IgD-negative memory B cell (primary cell): ENCODE data around the gene DNMT3A. TPM values are rescaled to one million over a fixed set of nuclear protein-coding genes. Genes with fewer than 3 reads are reported as not detected.

Experiments
- H3K27ac Mint-ChIP-seq, 3 donors: one replicate each; pipeline ENCODE4 v1.8.0; 2020 to 2022; ENCODE audit warnings: mild to moderate bottlenecking in 3 of 3, mixed read lengths in 3 of 3, moderate library complexity in 1 of 3
- H3K27me3 Mint-ChIP-seq: one replicate; pipeline ENCODE4 v1.8.0; 2021; ENCODE audit warnings: mixed read lengths
- H3K36me3 Mint-ChIP-seq: one replicate; pipeline ENCODE4 v1.8.0; 2020; ENCODE audit warnings: mild to moderate bottlenecking, mixed read lengths
- H3K4me1 Mint-ChIP-seq, 3 donors: one replicate each; pipeline ENCODE4 v1.8.0; 2020 to 2022; ENCODE audit warnings: mixed read lengths in 3 of 3, mild to moderate bottlenecking in 1 of 3
- H3K4me3 Mint-ChIP-seq, 4 donors: one replicate each; pipeline ENCODE4 v1.8.0; 2020 to 2022; ENCODE audit warnings: mild to moderate bottlenecking in 4 of 4, mixed read lengths in 4 of 4, moderate library complexity in 3 of 4
- H3K9me3 Mint-ChIP-seq, 3 donors: one replicate each; pipeline ENCODE4 v1.8.0; 2020 to 2021; ENCODE audit warnings: mixed read lengths in 3 of 3, mild to moderate bottlenecking in 1 of 3
- polyA plus RNA-seq: library from polyadenylated mRNA; unstranded; fragments of 300-500 nt; fragmentation: Illumina TruSeq; gene quantifications from one replicate; pipeline ENCODE4 v1.2.3, GENCODE V29; 2021

DNMT3A gene
- polyA plus RNA-seq, 1 donor from 2014 or later = 4.9 TPM

DNA sequence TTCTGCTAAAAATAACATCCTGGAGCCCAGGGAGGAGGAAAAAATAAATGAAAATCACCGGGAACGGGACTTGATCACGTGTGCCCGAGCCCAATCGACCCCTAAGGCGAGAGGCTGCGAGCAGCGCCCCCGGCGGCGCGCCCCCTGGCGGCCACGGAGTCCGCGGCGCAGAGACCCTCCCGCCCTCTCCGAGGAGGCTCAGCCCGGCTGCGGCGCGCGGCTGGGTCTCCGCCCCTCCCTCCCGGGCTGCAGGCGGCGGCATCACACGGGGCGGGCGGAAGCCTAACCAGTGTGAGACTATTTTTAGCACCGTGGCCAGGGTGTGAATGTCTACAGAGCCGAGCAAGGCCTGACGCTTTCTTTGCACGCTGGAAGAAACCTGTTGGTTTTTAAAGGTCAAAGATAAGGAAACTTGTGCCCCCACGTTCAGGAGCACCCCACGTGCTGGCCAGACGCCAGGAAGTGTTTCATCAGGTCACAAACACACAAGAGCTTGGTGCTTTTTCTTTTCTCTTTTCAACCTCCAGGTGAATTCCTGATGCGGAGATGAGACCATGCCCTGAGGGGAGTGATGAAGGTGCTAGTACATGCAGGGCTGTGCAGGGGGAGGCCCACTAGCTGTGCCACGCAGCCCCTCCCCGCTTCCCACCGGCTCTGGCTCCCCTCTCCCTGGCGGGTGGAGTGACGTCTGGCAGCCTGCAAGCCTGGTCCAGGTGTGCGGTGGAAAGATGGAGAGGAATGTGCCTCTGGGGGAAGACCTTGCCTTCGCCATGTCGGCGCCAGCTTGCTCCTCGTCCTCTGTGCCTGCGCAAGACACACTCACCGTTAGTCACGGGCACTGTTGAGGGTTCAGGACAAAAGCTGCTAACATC is 35.3 kb upstream of the DNMT3A start:
- peak overlapping the region; percentile 87 to 94 (median 93) for H3K27ac Mint-ChIP-seq
- H3K36me3 Mint-ChIP-seq = peaks cover 2% of the 10 kb centered on the region
- H3K4me1 Mint-ChIP-seq = peaks cover 17 to 31% (median 22%) of the 10 kb centered on the region in 3 donors
- H3K4me3 Mint-ChIP-seq = peak overlapping the region; percentile 48 to 88 (median 76)
- no peaks in the 10 kb centered on the region for H3K9me3 Mint-ChIP-seq
- H3K27me3 Mint-ChIP-seq = no peaks in the 10 kb centered on the region

DNA sequence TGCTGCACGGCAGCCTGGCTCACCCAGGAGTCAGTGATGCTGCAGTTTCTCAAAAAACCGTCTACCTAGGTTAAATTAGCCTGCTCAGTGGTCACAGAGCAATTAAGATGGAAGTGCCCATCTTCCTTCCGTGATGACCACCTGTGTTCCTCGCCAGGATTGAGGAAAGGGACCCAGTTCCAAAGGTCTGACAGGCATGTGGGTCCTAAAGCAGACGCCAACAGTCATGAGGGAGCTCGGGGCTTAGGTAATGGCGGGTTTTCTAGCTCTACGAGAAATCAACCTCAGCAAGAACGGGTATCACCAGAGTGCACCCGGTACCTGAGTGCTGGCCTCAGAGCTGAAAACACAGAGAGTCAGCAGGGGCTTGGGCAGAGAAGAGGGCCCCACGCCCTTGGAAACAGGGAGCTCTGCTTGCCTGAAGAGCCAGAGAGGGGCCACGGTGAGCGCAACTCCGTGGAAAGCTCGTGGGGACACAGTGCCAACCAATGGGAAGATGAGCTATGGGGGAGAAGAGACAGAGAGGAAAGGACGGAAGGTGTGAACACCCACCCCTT is 34.3 kb upstream of the DNMT3A start:
- Mint-ChIP-seq H3K4me1 (peaks cover 16 to 27% (median 20%) of the 10 kb centered on the region in 3 donors), H3K36me3 (peaks cover 2% of the 10 kb centered on the region), H3K27ac (peak overlapping the region; percentile 60 to 92 (median 87)), H3K9me3 (no peaks in the 10 kb centered on the region), H3K4me3 (peak overlapping the region in 1 of 4 donors; percentile 82), H3K27me3 (no peaks in the 10 kb centered on the region)

DNA sequence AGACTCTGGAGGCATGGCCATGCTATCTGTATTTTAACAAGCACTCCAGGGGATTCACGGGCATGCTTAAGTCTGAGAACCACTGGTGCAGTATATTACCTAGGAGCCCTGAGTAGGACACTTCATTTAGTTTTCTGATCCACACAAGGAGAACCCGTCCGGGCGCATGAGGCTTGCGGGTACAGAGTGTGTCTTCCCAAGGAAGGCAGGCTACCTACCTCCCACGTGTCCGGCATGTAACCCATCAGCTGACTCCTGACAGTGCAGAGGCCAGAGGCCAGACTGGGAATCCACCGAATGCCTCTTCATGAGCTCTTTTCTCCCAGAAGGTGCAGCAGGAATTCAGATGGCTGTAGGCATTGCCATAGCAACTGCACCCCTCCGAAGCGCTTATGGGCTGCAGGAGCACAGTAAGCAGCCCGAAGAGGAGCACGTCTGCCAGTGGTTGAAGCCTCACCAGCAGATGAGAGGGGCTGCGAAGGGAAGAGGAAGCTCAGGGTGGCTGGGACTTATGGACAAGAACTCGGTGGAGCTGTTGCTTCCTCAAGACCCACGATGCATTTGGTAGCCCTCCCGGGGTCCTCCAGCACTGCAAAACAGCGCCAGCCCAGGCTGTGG is 33.8 kb upstream of the DNMT3A start:
- peak overlapping the region in 1 of 3 donors; percentile 53 for H3K27ac Mint-ChIP-seq
- peaks cover 2% of the 10 kb centered on the region for H3K36me3 Mint-ChIP-seq
- H3K27me3 Mint-ChIP-seq = no peaks in the 10 kb centered on the region
- peaks cover 14 to 27% (median 20%) of the 10 kb centered on the region in 3 donors for H3K4me1 Mint-ChIP-seq
- H3K4me3 Mint-ChIP-seq = peak overlapping the region in 1 of 4 donors; percentile 44
- H3K9me3 Mint-ChIP-seq = no peaks in the 10 kb centered on the region

DNA sequence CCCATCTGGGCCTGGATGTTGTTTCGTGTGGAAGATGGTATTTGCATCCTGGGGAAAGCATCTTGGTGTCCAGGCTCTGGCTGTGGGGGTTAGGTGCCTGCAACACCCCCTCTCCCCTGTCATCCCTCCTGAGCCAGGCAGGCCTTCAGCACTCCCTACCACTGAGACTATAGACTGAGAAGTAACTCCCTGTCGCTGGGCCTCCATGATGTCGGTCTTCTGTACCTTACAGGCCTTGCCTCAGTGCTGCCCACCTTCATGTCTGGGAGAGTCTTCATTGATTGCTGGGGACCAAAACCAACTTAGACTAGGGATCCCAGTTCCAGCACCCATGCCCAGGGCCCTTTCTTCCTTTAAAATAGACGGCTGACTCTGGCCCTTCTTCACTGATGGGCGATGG is 33.1 kb upstream of the DNMT3A start:
- Mint-ChIP-seq H3K4me1 (peaks cover 11 to 25% (median 20%) of the 10 kb centered on the region in 3 donors), H3K27me3 (no peaks in the 10 kb centered on the region), H3K36me3 (peaks cover 2% of the 10 kb centered on the region), H3K9me3 (no peaks in the 10 kb centered on the region), H3K27ac (peak overlapping the region in 1 of 3 donors; percentile 53), H3K4me3 (no peak overlapping the region)

DNA sequence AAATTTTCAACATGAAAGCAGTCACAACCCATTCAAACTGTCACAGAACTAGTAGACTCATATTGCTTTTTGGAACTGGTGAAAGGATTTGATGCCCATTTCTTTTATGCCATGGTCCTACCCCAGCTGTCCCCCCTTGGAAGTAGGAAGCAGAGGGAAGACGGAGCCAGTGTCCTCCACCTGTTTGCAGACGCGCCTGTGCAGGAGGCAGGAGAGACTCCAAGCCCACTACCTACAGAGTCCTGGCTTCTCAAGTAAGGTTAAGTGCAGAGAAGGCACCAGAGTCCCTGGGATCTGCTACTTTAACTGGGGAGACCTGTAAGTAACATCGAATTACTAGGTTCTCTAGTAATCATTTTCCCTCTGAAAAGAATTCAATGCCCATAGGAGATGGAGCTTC is 32.7 kb upstream of the DNMT3A start:
- H3K27me3 Mint-ChIP-seq = no peaks in the 10 kb centered on the region
- H3K9me3 Mint-ChIP-seq = no peaks in the 10 kb centered on the region
- peaks cover 2% of the 10 kb centered on the region for H3K36me3 Mint-ChIP-seq
- H3K27ac Mint-ChIP-seq = no peak overlapping the region
- no peak overlapping the region for H3K4me3 Mint-ChIP-seq
- peaks cover 11 to 22% (median 20%) of the 10 kb centered on the region in 3 donors for H3K4me1 Mint-ChIP-seq

DNA sequence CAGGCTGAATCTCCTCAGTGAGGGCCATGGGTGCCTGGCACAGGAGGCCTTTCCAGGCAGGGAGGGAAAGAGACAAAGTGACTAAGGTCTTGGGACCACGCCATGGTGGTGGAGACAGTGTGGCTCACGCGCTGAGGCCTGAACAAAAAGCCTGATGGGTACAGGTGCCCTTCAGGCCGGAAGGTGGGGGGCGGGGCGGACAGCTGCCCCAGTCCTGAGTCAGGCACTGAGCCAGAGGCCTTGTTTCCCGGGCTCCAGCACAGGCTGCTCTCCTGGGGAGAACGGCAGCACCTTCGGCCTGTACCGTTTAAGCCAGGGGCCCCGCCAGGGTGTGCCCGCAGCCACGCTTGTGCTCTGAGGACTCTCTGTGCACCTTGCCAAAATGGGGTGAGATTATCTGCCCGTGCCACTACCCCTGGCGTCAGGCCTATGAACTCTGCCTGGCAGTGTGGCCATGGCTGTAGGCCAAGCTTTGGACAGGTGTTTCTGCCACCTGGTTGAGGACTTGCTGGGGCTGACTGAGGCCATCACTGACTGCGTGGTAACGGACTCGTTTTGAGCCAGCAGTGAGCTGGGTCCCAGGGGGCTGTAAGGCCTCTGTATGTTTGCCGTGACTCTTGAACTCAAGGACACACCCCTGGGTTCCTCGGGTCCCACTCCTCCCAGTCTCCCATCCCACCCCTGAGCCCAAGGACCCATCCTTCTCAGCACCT is 31.7 kb upstream of the DNMT3A start:
- Mint-ChIP-seq H3K27ac (no peak overlapping the region), H3K4me1 (peaks cover 11 to 17% (median 17%) of the 10 kb centered on the region in 3 donors), H3K36me3 (peaks cover 2% of the 10 kb centered on the region), H3K27me3 (no peaks in the 10 kb centered on the region), H3K4me3 (no peak overlapping the region), H3K9me3 (no peaks in the 10 kb centered on the region)

DNA sequence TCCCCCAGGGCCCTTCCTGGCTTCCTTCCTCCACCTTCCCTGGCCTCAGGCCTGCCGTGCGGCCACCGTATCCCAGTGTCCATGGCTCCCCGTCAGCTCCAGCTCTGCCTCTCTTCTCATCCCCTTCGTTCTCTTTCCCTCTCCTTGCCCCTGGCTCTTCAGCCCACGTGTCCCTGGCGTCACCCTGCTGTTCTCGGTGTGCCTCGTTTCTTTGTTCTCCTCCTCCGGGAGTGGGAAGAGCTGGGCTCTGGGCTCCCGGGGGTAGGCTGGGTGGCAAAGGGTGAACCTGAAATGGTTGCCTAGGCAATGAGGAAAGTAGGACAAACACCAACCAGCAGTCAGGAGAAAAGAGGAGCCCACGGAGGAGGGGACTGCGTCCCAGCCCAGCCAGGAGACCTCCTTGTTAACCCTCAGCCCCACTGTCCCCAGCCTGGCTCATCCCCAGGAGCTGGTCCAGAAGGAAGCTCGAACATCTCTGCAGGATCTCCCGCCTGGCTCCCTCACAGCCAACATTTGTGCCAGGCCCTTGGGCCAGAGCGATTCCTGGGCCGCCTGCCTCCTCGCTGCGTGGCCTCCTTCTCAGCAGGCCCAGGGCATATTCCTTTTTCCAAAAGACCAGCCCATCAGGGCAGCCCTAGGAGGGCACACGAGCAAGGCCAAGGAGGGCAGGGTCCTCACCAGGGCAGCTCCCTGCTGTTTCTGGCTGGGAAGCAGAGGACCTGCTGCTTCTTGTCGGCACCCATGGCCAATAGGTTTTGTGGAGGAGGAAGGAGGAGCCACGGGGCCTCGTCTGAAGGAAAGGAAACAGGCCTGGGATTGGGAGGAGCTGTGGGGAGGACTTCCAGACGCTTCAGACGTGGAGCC is 30.9 kb upstream of the DNMT3A start:
- Mint-ChIP-seq H3K27me3 (no peaks in the 10 kb centered on the region), H3K4me3 (no peak overlapping the region), H3K27ac (no peak overlapping the region), H3K36me3 (peaks cover 2% of the 10 kb centered on the region), H3K9me3 (no peaks in the 10 kb centered on the region), H3K4me1 (peaks cover 9 to 14% (median 10%) of the 10 kb centered on the region in 3 donors)

DNA sequence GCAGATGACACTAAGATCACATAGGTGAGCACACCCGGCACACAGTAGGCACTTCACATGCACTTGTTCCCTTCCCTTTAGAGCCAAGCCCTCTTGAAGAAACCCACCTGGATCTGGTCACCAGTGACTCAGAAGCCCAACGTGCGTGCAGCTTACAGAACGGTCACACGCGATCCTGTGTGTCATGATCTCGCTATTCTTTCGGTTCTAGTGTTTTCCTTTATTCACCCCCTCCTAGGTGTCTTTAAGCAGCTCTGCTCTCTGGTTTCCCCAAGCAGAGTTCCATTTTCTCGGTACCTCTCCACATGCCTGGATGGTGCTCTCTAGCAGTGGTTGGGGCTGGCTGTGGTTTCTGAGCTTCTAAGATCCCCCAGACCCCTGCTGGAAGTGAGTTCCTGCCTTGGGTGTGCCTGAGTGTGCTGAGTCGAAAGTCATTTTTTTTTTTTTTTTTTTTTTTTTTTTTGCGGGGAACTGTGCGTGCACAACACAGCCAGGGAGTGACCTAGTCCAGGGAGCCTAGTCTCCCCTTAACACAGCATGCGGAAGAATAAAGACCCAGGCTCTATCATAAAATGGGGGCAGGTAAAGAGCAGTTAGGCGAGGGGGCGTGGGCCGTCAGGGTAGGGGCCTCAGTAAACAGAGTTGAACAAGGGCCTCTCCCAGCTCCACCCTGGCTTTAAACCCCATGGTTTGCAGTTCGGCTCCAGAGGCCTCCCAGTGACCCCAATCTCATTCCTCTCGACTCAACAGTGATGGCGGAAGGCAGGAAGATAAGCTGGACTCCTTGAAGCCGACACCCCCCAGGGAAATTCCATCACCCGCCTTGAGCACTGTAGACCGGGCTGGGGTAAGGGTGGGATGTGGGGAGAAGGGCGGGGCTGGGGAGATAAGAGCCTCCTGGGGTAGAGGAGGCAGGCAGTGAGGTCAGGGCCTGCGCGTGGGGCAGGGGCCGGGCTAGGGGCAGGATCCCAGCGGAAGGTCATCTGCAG is 29.8 kb upstream of the DNMT3A start:
- Mint-ChIP-seq H3K36me3 (peaks cover 2% of the 10 kb centered on the region), H3K4me3 (no peak overlapping the region), H3K9me3 (no peaks in the 10 kb centered on the region), H3K4me1 (peaks cover 0 to 7% (median 2%) of the 10 kb centered on the region in 3 donors), H3K27me3 (no peaks in the 10 kb centered on the region), H3K27ac (peak overlapping the region in 1 of 3 donors; percentile 65)

DNA sequence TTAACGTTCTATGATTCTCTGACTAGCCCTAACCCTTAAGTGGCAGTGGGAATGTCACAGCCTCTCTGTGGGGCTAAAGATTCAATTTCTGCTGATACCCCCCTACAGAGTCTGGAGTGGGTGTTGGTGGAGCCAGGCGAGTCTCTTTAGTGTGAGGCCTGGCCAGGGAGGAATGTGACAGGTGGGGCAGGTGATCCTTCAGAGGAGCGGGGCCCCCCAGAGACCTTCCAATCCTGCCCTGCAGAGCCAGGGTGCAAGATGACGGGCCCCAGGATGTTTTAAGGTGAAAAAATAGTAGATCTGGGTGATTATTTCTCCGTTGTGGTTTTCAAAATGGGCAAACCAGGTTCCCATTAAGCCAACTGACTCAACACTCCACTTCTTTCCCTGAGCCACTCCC is 28.2 kb upstream of the DNMT3A start:
- Mint-ChIP-seq H3K4me3 (no peak overlapping the region), H3K27me3 (no peaks in the 10 kb centered on the region), H3K4me1 (peaks cover 0 to 6% (median 4%) of the 10 kb centered on the region in 3 donors), H3K36me3 (peaks cover 2% of the 10 kb centered on the region), H3K27ac (peak overlapping the region in 1 of 3 donors; percentile 12), H3K9me3 (no peaks in the 10 kb centered on the region)

DNA sequence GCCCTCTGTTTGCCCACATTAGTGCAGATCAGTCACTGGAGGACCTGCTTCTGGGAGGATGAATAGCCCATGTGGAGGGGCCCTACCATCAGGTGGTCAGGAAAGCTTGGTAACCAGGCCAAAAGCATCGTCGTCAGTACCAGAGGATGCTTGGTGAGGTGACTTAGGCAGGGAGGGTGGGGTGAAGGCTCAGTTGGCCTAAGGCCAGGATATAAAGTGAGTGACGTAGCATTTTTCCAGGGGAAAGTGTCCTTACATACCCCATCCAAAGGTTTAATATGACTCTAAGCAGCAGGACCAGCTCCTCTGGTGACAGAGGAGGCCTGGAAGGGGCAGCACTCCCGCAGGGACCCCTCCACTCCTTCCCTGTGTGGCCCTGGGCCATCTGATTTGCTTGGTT is 27.7 kb upstream of the DNMT3A start:
- H3K36me3 Mint-ChIP-seq = peaks cover 2% of the 10 kb centered on the region
- H3K27me3 Mint-ChIP-seq = no peaks in the 10 kb centered on the region
- H3K27ac Mint-ChIP-seq = peak overlapping the region in 1 of 3 donors; percentile 68
- peaks cover 0 to 7% (median 6%) of the 10 kb centered on the region in 3 donors for H3K4me1 Mint-ChIP-seq
- H3K9me3 Mint-ChIP-seq = no peaks in the 10 kb centered on the region
- H3K4me3 Mint-ChIP-seq = no peak overlapping the region

DNA sequence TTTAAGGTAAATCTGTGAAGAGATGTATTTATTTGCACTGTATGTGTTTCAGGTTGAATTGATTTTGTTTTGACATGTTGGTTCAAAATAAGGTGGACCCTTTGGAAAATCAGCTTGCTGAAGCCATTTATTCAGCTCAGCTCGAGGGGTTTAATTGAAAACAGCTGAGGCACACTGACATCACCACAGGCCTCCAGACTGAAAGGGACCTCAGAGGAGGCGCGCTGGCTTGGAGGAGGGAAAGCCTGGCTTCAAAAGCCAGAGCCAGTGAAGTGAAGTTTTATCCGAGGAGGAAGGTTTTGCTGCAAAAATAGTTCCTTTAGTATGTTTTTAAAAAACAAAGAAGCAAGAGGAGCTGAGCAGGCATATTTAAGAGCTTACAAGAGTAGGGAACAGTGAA is 26.9 kb upstream of the DNMT3A start:
- no peak overlapping the region for H3K4me3 Mint-ChIP-seq
- H3K4me1 Mint-ChIP-seq = peaks cover 0 to 8% (median 6%) of the 10 kb centered on the region in 3 donors
- H3K36me3 Mint-ChIP-seq = peaks cover 2% of the 10 kb centered on the region
- peak overlapping the region in 1 of 3 donors; percentile 68 for H3K27ac Mint-ChIP-seq
- no peaks in the 10 kb centered on the region for H3K9me3 Mint-ChIP-seq
- no peaks in the 10 kb centered on the region for H3K27me3 Mint-ChIP-seq

DNA sequence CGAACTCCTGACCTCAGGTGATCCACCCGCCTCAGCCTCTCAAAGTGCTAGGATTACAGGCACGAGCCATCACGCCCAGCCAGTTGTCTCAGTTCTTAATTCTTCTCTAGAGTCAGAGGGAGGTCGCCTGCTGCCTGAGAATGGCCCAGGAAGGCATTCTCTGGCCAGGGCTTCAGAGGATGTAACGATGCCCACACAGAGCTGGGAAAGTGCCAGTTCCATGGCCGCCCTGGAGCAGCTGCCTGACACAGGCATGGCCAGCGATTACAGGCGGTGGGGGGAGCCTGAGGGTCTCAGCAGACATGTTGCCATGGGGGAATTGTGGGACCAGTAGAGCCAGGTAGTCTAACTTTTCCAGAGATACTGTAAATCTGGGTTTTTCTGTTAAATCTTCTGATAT is 25.6 kb upstream of the DNMT3A start:
- H3K27ac Mint-ChIP-seq = peak overlapping the region in 1 of 3 donors; percentile 43
- no peak overlapping the region for H3K4me3 Mint-ChIP-seq
- H3K4me1 Mint-ChIP-seq = peaks cover 6 to 17% (median 10%) of the 10 kb centered on the region in 3 donors
- H3K36me3 Mint-ChIP-seq = peaks cover under 1% of the 10 kb centered on the region
- H3K27me3 Mint-ChIP-seq = no peaks in the 10 kb centered on the region
- H3K9me3 Mint-ChIP-seq = no peaks in the 10 kb centered on the region

DNA sequence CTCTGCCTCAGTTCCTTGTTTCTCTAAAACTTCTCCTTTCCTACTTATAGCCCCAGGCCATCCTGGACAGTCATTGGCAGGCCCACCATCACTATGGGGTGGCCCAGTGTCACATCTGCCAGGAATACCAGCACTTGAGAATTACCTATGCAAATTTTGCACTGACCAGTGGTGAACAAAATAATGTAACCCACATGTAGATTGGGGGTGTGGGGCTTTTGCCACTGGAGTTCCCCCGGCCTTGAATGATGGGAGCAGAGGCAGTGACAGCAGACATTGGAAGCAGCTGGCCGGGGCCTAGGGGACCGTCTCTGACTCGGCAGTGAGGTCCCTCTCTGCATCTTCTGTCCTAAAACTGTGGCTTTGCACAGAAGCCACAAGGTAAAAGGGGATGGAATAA is 24.9 kb upstream of the DNMT3A start:
- H3K4me3 Mint-ChIP-seq = no peak overlapping the region
- no peaks in the 10 kb centered on the region for H3K9me3 Mint-ChIP-seq
- H3K27ac Mint-ChIP-seq = peak overlapping the region in 1 of 3 donors; percentile 72
- H3K36me3 Mint-ChIP-seq = no peaks in the 10 kb centered on the region
- peaks cover 6 to 20% (median 10%) of the 10 kb centered on the region in 3 donors for H3K4me1 Mint-ChIP-seq
- no peaks in the 10 kb centered on the region for H3K27me3 Mint-ChIP-seq
